Measurements from ENCODE around the gene MMP3. TPM values are rescaled to one million over a fixed set of nuclear protein-coding genes. Genes with fewer than 3 reads are reported as not detected.
"Not testable (repeated sequence)": the region's sequence is repeated elsewhere in the genome, so short reads cannot be mapped to it uniquely, and the experiment has no call there.

Gene MMP3
- total RNA-seq, result not detected in 2 replicates

GRCh38 chr11:102843489-102843888 lies at the start of gene MMP3:
MMP3 (minus strand) TSS chr11:102843609; CDS start chr11:102843546, 63 bp downstream.
- DNase-seq (ENCODE audit: extremely low read depth, low read depth, low spot score), result no peak

GRCh38 chr11:102891736-102892135 lies 48.3 kb upstream of the MMP3 start:
- no peak for DNase-seq (ENCODE audit: extremely low read depth, low read depth, low spot score)

- no peak for DNase-seq (ENCODE audit: extremely low read depth, low read depth, low spot score)
Observed at GRCh38 chr11:102886999-102887398, 43.6 kb upstream of the MMP3 start.

GRCh38 chr11:102883141-102883540 lies 39.7 kb upstream of the MMP3 start:
- DNase-seq (ENCODE audit: extremely low read depth, low read depth, low spot score), result no peak

- no peak for DNase-seq (ENCODE audit: extremely low read depth, low read depth, low spot score)
Observed at GRCh38 chr11:102882389-102883024, 39.1 kb upstream of the MMP3 start.

- DNase-seq (ENCODE audit: extremely low read depth, low read depth, low spot score), result no peak
Observed at GRCh38 chr11:102879801-102880200, 36.4 kb upstream of the MMP3 start.

- DNase-seq (ENCODE audit: extremely low read depth, low read depth, low spot score), result no peak
Observed at GRCh38 chr11:102878595-102878994, 35.2 kb upstream of the MMP3 start.

- no peak for DNase-seq (ENCODE audit: extremely low read depth, low read depth, low spot score)
Observed at GRCh38 chr11:102874852-102875251, 31.4 kb upstream of the MMP3 start, which contains the start of gene MMP12. MMP12 (minus strand) TSS chr11:102874982; CDS start chr11:102874937, 45 bp downstream.

- not testable (repeated sequence) for DNase-seq (ENCODE audit: extremely low read depth, low read depth, low spot score)
Observed at GRCh38 chr11:102869354-102869964, 26.1 kb upstream of the MMP3 start.

GRCh38 chr11:102868339-102868738 lies 24.9 kb upstream of the MMP3 start:
- no peak for DNase-seq (ENCODE audit: extremely low read depth, low read depth, low spot score)

- no peak for DNase-seq (ENCODE audit: extremely low read depth, low read depth, low spot score)
Observed at GRCh38 chr11:102864724-102865123, 21.3 kb upstream of the MMP3 start.

- DNase-seq (ENCODE audit: extremely low read depth, low read depth, low spot score), result no peak
Observed at GRCh38 chr11:102853956-102854355, 10.5 kb upstream of the MMP3 start.

GRCh38 chr11:102853055-102853454 lies 9.6 kb upstream of the MMP3 start:
- DNase-seq (ENCODE audit: extremely low read depth, low read depth, low spot score), result no peak

GRCh38 chr11:102850973-102851745 lies 7.8 kb upstream of the MMP3 start:
- DNase-seq (ENCODE audit: extremely low read depth, low read depth, low spot score), result no peak

GRCh38 chr11:102849311-102849710 lies 5.9 kb upstream of the MMP3 start:
- DNase-seq (ENCODE audit: extremely low read depth, low read depth, low spot score), result no peak

- DNase-seq (ENCODE audit: extremely low read depth, low read depth, low spot score), result no peak
Observed at GRCh38 chr11:102846292-102846691, 2.9 kb upstream of the MMP3 start.

GRCh38 chr11:102842930-102843329 lies 479 bp downstream of the MMP3 start:
- no peak for DNase-seq (ENCODE audit: extremely low read depth, low read depth, low spot score)

- no peak for DNase-seq (ENCODE audit: extremely low read depth, low read depth, low spot score)
Observed at GRCh38 chr11:102840018-102840417, 3.4 kb downstream of the MMP3 start.

- DNase-seq (ENCODE audit: extremely low read depth, low read depth, low spot score), result no peak
Observed at GRCh38 chr11:102837646-102838045, 5.8 kb downstream of the MMP3 start.

- DNase-seq (ENCODE audit: extremely low read depth, low read depth, low spot score), result no peak
Observed at GRCh38 chr11:102837156-102837555, 6.3 kb downstream of the MMP3 start.

- no peak for DNase-seq (ENCODE audit: extremely low read depth, low read depth, low spot score)
Observed at GRCh38 chr11:102836290-102836875, 7.0 kb downstream of the MMP3 start.

Measured in glomerular endothelial cell (primary cell).